Measurements from ENCODE around the gene NRL.

GRCh38 chr14:24032727-24033418 is 81.9 kb downstream of the NRL start:
- TF ChIP-seq, protein P1, sequence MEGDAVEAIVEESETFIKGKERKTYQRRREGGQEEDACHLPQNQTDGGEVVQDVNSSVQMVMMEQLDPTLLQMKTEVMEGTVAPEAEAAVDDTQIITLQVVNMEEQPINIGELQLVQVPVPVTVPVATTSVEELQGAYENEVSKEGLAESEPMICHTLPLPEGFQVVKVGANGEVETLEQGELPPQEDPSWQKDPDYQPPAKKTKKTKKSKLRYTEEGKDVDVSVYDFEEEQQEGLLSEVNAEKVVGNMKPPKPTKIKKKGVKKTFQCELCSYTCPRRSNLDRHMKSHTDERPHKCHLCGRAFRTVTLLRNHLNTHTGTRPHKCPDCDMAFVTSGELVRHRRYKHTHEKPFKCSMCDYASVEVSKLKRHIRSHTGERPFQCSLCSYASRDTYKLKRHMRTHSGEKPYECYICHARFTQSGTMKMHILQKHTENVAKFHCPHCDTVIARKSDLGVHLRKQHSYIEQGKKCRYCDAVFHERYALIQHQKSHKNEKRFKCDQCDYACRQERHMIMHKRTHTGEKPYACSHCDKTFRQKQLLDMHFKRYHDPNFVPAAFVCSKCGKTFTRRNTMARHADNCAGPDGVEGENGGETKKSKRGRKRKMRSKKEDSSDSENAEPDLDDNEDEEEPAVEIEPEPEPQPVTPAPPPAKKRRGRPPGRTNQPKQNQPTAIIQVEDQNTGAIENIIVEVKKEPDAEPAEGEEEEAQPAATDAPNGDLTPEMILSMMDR (IDR thresholded peaks at IDR 0.05), result no peak
- no peak for TF ChIP-seq POLR2A (IDR thresholded peaks at IDR 0.05)
